Hindlimb muscle (tissue), 1 donor: ENCODE measurements around the gene PSMA5. TPM values are rescaled to one million over a fixed set of nuclear protein-coding genes. Genes with fewer than 3 reads are reported as not detected.
A peak's percentile ranks its signal among the peaks of the same experiment; 100 is the strongest.
"Not testable (repeated sequence)": the region's sequence is repeated elsewhere in the genome, so short reads cannot be mapped to it uniquely, and the experiment has no call there.

Source experiments
- DNase-seq: peaks from one replicate; pipeline ENCODE4 v3.0.0-alpha.2; 2013
- polyA plus RNA-seq: library from polyadenylated mRNA; unstranded; fragments of 120-200 nt; gene quantifications from one replicate; pipeline ENCODE4 v1.2.1, GENCODE V29; 2013; ENCODE audit not compliant: insufficient read length

The PSMA5 gene
- polyA plus RNA-seq, 1 donor, result 52.5 TPM

- no peak for DNase-seq
These were observed 6.1 kb upstream of the PSMA5 start for GRCh38 chr1:109432336-109432735.

GRCh38 chr1:109427171-109427467 is 871 bp upstream of the PSMA5 start:
- no peak for DNase-seq

- peak; percentile 12 for DNase-seq
These were observed 612 bp downstream of the PSMA5 start for GRCh38 chr1:109425391-109426280.

GRCh38 chr1:109423498-109423897 is 2.8 kb downstream of the PSMA5 start:
- no peak for DNase-seq

- DNase-seq, result no peak
These were observed 13.7 kb downstream of the PSMA5 start for GRCh38 chr1:109412551-109412950.

- no peak for DNase-seq
These were observed 21.4 kb downstream of the PSMA5 start for GRCh38 chr1:109404838-109405237.

GRCh38 chr1:109402025-109402424 is 24.2 kb downstream of the PSMA5 start:
- DNase-seq, result no peak

- no peak for DNase-seq
These were observed 26.1 kb downstream of the PSMA5 start for GRCh38 chr1:109400035-109400655.

- peak; percentile 68 for DNase-seq
These were observed 26.8 kb downstream of the PSMA5 start for GRCh38 chr1:109399326-109399957.

- no peak for DNase-seq
These were observed 27.7 kb downstream of the PSMA5 start for GRCh38 chr1:109398343-109399225.

- DNase-seq, result peak; percentile 85
These were observed 28.5 kb downstream of the PSMA5 start, which contains the start of gene SORT1 for GRCh38 chr1:109397581-109398342. Gene SORT1, minus strand, starts transcription at chr1:109397918. Its CDS starts 26 bp downstream, at chr1:109397892.

- no peak for DNase-seq
These were observed 29.2 kb downstream of the PSMA5 start for GRCh38 chr1:109396871-109397580.

GRCh38 chr1:109396513-109396839 is 29.8 kb downstream of the PSMA5 start:
- no peak for DNase-seq

- DNase-seq, result no peak
These were observed 30.4 kb downstream of the PSMA5 start for GRCh38 chr1:109395602-109396512.

GRCh38 chr1:109395282-109395599 is 31.0 kb downstream of the PSMA5 start:
- not testable (repeated sequence) for DNase-seq

- DNase-seq, result no peak
These were observed 31.5 kb downstream of the PSMA5 start for GRCh38 chr1:109394591-109395281.

- no peak for DNase-seq
These were observed 32.5 kb downstream of the PSMA5 start for GRCh38 chr1:109393617-109394233.

GRCh38 chr1:109392788-109393616 is 33.2 kb downstream of the PSMA5 start:
- DNase-seq, result no peak
